IPS DF 19.7 (cell line): ENCODE results near the gene NFATC1.

Experiments used
- DNase-seq: peaks from one replicate; pipeline ENCODE4 v3.0.0-alpha.2; 2013; ENCODE audit warnings: low read depth, low spot score

NFATC1 gene

DNA sequence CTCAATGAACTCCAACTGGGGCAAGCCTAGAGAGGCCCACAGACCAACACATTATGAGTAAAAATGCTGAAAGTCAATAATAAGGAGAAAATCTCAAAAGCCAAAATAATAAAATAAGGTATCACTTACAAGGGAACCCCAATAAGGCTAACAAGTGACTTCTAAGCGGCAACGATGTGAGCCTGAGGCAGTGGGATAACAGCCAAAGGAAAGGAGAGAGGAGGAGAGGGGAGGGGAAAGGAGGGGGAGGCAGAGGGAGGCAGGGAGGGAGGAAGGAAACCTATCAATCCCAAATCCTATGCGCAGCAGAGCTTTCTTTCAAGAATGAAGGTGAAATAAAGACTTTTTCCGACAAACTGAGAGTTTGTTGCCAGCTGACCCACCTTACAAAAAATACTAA lies 6.0 kb upstream of the NFATC1 start:
- no peak for DNase-seq

DNA sequence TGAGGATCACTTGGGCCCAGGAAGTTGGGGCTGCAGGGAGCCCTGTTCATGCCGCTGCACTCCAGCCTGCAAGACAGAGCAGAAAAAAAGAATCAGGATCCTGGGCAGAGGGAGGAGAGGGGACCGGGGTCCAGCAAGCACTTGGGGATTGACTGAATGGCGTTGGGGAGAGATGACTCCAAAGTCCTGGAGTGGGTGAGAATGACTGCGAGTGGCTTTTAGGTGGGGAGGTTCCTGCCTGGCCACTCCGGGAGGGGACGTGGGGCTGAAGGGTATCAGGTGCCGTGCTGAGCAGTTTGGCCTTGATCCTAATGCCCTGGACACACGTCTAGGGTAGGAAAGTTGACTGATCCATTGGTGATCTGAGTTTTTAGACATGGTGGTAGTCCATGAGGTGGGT lies 3.5 kb upstream of the NFATC1 start:
- DNase-seq: no peak

DNA sequence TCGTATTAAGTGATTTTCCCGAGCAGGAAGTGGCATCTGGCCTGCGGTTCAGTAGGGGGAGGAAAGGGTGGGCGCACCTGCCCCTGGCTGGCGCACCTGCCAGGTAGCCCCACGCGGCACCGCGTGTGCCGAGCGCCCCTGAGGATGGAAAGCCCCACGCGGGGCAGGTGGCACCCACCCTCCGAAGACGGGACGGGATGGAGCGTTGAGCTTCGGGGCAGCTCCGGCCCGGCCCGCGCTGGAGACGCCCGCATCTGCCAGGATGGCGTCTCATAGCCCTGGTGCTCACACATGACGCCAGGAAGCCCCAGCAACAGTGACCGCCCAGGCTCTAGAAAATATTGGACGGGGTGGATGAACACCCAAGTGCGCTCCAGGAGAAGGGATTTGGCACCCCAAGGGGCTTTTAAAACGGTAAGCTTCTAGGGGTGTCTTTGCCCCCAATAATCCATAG lies 2.5 kb upstream of the NFATC1 start:
- DNase-seq: no peak

DNA sequence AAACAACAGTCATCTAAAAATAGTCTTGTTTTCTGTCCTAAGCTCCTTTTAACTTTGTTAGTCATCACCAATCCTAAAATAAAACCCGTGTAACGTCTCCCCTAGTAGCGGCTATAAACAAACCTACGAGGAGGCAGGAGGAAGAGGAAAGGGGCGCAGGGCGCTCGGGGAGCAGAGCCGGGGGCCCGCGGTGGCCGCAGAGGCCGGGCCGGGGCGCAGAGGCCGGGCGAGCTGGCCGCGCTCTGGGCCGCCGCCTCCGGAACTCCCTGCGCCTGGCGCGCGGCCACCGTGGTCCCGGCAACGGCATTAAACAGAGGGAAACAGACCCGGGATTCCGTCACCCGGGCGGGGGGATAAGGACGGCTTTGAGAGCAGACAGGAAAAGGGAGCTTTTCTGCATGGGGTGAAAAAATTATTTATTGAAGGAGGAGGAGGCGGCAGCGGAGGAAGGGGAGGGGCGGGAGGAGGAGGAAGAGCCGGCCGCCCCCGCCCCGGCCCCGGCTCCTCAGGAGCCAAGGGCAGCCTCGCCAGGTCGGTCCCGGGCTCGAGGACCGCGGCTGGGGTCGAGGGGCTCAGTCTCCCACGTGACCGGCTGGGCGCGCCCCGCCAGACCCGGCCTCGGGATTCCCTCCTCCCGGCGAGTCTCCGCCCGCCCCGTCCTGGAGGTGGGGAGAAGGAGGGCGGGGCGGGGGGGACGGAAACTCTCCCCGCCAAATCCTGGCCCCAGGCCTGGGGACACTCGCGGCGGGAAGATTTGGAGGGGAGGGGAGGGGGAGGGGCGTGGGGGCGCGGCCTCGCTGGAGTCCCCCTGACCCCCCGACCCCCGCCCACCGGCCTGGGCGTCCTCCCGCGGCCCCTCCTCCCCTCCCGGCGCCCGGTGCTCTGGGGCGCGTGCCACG lies 1.8 kb upstream of the NFATC1 start:
- no peak for DNase-seq

DNA sequence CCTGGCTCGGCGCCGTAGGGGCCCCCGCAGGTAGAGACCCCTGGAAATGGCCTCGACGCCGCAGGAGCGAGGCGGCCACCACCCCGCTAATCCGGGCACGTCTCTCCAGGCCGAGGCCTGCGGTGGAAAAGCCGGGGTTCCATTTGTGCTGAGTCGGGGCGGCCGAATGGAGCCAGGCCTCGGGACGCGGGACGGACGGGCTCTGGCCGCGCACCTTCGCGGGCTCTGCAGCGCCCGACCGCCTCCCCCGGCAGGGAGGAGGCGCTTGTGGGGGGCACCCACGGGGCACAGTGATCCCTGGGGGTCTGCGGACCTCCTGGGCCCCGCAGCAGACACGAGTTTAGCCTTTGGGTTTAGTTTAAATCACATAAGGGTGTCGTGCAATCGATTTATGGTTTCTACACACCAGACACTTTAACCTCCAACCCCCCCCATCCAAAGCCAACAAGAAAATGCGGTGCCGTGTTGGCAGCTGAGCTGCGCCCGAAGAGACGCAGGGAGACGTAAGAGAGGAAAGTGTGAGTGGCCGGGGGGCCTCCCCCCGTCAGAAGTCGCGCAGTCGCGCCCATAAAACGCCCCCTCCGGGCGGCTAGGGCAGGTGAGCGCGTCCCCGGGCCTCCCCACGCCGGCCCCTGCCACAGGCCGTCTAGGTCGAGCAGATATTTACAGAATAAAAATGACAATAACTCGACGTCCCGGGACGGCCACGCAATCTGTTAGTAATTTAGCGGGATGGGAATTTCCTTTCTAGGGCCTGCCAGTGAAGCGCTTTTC lies 1.0 kb upstream of the NFATC1 start:
- DNase-seq: no peak

DNA sequence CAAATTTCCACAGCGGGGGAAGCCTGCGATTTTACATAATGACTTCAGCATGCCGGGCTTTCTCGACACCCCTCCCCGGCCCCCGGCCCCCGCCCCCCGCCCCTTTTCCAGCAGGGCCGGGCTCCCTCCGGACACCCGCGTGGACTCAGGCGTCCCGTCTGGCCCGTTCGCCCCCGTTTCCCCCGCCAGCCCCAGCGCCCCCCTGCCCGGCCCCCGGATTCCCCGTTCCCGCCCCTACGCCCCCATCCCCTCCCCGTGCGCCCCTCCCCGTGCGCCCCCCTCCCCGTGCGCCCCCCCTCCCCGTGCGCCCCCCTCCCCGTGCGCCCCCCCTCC lies 456 bp upstream of the NFATC1 start:
- no peak for DNase-seq

GRCh38 chr18:79396431-79397246 lies 909 bp downstream of the NFATC1 start:
- no peak for DNase-seq

DNA sequence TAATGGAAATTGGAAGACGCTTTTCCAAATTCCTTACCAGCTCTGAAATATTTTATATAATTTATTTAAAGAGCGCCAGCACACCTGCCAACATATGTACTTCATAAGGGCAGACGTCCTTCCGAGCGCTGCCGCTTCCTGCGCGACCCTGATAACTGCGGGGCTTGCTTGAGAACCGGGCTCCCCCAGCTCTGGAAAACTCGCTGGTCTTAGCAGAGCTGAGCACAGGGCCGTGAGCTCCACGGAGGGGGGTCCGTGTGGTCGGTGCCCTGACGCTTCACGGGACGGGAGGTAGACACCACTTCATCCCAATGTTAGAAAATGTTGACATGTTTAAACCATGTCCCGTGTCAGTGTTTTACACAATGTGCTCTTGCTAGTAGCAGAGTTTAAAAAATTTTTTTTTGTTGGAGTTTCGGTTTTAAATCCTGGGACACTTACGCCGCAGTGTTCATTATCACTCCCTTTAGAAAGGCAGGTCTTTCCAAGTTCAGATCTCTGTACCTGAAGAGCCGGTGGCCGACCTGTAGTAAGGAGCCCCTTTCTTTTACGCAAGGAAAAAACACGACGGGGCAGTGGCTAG lies 1.6 kb downstream of the NFATC1 start:
- DNase-seq: no peak

DNA sequence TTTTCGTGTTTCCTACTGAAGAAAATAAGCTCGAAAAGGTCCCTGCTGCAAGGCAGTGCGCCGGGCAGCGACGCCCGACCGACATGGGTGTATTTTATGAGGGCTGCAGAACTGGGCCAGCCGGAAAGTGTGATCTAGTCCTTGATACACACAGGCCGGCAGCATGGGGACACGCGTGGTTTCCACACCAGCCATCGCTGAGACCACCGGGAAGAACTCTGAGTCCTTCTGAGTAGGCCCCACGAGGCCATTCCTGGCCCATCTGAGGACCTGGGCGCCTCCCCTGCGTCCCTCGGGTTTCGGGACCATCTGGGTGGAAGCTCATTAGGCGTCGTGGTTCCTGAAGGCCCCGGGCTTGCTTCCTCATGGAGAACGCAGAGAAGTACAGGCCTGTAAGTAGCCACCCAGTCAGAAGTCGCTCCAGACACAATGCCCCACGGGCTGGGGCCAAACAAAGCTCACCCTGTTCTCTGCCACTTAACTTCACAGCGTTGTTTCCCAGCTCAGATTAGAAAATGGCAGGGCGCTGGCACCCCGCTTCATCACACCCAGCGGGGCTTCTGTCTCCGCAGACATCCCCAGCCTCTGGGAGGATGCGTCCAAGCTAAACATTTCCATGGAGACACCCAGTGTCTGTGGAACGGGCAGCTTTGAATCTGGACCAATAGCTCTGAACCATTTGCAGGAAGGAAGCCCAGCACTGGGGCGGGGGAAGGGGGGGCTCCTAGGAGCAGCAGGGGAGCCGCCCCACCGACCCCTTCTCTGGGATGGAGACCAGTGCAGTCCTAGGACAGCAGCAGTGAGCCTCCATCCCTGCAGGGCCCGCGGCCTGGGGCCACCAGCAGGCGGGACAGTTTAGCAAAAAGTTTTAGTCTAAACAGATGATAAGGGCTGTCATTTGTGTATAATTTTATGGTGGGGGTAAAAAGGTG lies 2.4 kb downstream of the NFATC1 start:
- no peak for DNase-seq

GRCh38 chr18:79399275-79400081 lies 3.7 kb downstream of the NFATC1 start:
- no peak for DNase-seq

GRCh38 chr18:79400091-79400590 lies 4.4 kb downstream of the NFATC1 start:
- no peak for DNase-seq

GRCh38 chr18:79400591-79401381 lies 5.1 kb downstream of the NFATC1 start:
- DNase-seq: no peak

GRCh38 chr18:79401494-79402208 lies 5.9 kb downstream of the NFATC1 start:
- DNase-seq: no peak

GRCh38 chr18:79402209-79402576 lies 6.5 kb downstream of the NFATC1 start:
- no peak for DNase-seq

DNA sequence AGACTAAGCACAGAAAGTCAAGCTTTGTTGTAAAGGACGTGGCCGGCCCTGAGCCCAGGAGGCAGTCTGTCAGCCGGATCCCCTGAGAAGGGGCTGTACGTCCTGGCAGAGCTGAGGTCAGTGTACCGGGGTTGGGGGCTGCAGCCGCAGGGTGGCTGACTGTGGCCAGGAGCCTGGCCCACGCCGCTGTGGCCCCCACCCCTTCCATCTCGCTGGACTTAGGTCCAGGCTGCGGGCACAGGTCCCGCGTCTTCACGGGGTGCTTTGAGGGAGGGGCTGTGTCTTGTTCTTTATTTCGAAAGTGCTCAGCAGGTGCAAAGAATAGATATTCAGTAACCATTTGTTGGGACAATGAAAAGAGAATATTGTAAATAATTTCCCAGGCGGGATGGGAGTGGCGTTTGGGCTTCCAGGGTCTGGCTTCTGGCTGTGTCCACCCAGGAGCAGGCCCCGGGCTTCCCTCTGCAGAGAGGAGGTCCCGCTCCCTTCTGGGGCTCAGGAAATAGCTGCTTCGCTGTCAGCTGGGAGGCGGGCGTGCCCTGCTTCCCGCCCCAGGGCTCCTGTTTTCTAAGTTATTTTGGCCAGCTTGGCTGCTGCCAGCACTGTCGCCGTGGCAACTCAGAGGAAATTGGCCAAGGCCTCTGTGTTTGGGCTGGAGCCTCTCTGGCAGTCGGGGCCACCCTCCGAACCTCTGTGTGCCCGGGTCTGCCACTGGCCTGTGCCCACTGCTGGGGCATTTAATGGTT lies 7.4 kb downstream of the NFATC1 start:
- no peak for DNase-seq

DNA sequence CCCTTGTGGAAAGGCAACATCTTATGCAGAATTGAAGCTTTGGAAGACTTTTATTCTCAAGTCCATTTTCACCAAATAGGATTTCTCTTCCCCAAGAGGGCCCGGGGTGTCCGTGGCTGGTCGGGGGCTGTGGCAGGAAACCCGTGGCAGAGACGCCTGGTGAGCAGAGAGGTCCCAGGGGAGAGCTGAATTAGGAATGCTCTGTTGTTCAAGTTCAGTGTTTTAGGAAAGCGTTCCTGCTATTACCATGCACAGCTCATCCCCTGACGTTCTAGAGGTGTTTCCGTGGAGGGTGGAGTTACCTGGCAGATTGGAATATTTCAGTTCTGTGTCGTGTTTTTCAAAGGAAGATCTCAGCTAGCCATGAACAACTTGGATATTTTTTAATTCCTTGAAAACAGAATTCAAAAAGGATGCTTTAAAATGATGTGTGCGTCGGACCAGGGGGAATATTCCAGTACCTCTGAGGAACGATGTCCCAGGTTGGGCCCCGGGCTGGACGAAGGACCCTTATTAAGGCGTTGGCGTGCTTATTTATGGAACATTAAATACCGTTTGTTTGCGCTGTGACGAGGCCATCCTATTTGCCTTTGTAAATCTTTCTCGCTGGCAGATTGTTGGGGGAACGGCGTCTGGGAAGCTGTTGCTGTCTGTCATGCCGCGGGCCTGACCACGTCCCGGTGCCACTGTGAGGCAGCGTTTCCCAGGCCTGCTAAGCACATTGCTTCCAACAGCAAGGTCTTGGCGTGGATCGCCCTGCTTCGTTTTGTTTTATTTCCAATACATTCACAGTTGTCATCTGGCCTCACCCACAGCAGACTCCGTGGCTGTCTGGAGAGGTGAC lies 8.2 kb downstream of the NFATC1 start:
- DNase-seq: no peak

DNA sequence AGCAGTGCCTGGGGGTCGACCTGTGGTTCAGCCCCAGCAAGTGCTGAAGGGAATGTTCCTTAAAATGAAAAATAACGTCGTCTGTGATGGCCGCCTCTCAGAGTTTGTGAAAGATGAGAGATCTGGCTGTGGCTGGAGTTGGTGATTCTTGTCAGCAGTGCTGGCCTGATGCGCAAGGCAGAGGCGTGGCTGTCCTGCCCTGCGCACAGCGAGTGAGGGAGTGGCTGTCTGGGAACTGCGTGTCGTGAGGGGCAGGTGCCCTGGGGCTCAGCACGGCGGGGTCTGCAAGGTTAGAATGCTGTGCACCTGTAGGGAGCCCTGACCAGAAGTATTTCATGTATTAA lies 8.8 kb downstream of the NFATC1 start:
- no peak for DNase-seq
